Lower leg skin (tissue), 4 donors: ENCODE results near the gene FOXF1. TPM values are rescaled to one million over a fixed set of nuclear protein-coding genes. Genes with fewer than 3 reads are reported as not detected.

Source experiments
- DNase-seq, 2 donors: peaks; one replicate each; pipeline ENCODE4 v3.0.0-alpha.2; 2019; ENCODE audit warnings: low spot score in 2 of 2
- H3K4me3 ChIP-seq: fragments of 200-600 bp; sonication (generic); 2 replicates; pipeline ENCODE4 v1.5.1; 2017; ENCODE audit warnings: mild to moderate bottlenecking, low read depth; ENCODE audit not compliant: poor library complexity, severe bottlenecking
- POLR2A ChIP-seq, 2 donors: fragments of 450-650 bp; IDR thresholded peaks; one replicate each; pipeline ENCODE4 v1.6.1; 2016 to 2017; ENCODE audit warnings: antibody characterized with exemption in 2 of 2, mild to moderate bottlenecking in 1 of 2, moderate library complexity in 1 of 2
- WGBS, 2 donors: methylation state at CpG; one replicate each; pipeline ENCODE4 v1.1.5; 2018; 5-methylcytosine and 5-hydroxymethylcytosine counted together
- intact Hi-C: fragments of 100-400 bp; cut with DNase I; formaldehyde crosslinking; loops from one replicate; pipeline ENCODE4 v1.15.0; 2023; ENCODE audit warnings: low total_unique reads
- total RNA-seq, 4 donors: library from RNA; depleted of rRNA; stranded (reverse); fragments of >200 nt; gene quantifications; one replicate each; pipeline ENCODE4 v1.1.0, GENCODE V29; 2016
- TF ChIP-seq, protein P1 (sequence below), 3 donors: fragments of 450-650 bp; IDR thresholded peaks; one replicate each; pipeline ENCODE4 v1.5.1; 2016; ENCODE audit warnings: antibody characterized with exemption in 3 of 3, mild to moderate bottlenecking in 3 of 3, moderate library complexity in 2 of 3

The FOXF1 gene
- total RNA-seq, 4 donors from 2014 or later = 0.10 to 0.45 TPM; not detected in 2

GRCh38 chr16:86515777-86516622, 5.7 kb downstream of the FOXF1 start:
- intact Hi-C loops = loop anchor here (5.0 kb wide), 2 partner anchors 174 to 444 kb away; no protein-coding TSS in a partner anchor
- WGBS, 2 donors = 9 to 28% methylated on average over 33 to 57 of the region's 64 CpGs
- no peak for TF ChIP-seq POLR2A (IDR thresholded peaks at IDR 0.05)
- TF ChIP-seq, protein P1, sequence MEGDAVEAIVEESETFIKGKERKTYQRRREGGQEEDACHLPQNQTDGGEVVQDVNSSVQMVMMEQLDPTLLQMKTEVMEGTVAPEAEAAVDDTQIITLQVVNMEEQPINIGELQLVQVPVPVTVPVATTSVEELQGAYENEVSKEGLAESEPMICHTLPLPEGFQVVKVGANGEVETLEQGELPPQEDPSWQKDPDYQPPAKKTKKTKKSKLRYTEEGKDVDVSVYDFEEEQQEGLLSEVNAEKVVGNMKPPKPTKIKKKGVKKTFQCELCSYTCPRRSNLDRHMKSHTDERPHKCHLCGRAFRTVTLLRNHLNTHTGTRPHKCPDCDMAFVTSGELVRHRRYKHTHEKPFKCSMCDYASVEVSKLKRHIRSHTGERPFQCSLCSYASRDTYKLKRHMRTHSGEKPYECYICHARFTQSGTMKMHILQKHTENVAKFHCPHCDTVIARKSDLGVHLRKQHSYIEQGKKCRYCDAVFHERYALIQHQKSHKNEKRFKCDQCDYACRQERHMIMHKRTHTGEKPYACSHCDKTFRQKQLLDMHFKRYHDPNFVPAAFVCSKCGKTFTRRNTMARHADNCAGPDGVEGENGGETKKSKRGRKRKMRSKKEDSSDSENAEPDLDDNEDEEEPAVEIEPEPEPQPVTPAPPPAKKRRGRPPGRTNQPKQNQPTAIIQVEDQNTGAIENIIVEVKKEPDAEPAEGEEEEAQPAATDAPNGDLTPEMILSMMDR (IDR thresholded peaks at IDR 0.05) = no peak

DNA sequence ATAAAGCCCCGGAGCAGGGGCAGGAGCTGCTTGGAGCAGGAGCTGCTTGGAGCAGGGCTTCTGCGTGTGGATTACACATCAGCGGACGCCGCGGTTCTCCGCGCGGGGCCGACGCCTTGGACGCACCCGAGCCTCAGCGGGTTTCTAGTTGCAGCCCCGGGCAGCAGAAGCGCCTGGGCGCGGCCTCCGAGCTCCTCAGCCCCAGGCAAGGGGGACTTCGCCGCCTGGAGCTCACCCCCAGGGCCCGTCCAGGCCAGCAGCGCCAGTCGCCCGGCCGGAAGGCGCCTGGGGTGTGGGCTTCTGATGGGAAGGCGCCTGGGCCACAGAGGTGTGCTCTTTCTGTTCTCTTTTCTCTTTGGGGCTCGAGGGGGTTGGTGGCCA, 6.3 kb downstream of the FOXF1 start:
- TF ChIP-seq, protein P1 (IDR thresholded peaks at IDR 0.05) = no peak
- TF ChIP-seq POLR2A (IDR thresholded peaks at IDR 0.05) = no peak
- no peak for DNase-seq
- 6 to 11% methylated on average over 7 to 25 of the region's 29 CpGs for WGBS, 2 donors
- intact Hi-C loops = loop anchor here (5.0 kb wide), 2 partner anchors 174 to 444 kb away; no protein-coding TSS in a partner anchor
- H3K4me3 ChIP-seq = no peak overlapping the region

More at GRCh38 chr16:86515777-86516622, 5.7 kb downstream of the FOXF1 start:
- no peak overlapping the region for H3K4me3 ChIP-seq
- no peak for DNase-seq

GRCh38 chr16:86517033-86517432, 6.7 kb downstream of the FOXF1 start:
- intact Hi-C loops = loop anchor here (5.0 kb wide), 2 partner anchors 175 to 445 kb away; no protein-coding TSS in a partner anchor
- no peak for DNase-seq
- H3K4me3 ChIP-seq = no peak overlapping the region
- TF ChIP-seq, protein P1 (IDR thresholded peaks at IDR 0.05) = no peak
- no peak for TF ChIP-seq POLR2A (IDR thresholded peaks at IDR 0.05)
- WGBS, 2 donors = 41 to 44% methylated on average over 9 of the region's 9 CpGs

DNA sequence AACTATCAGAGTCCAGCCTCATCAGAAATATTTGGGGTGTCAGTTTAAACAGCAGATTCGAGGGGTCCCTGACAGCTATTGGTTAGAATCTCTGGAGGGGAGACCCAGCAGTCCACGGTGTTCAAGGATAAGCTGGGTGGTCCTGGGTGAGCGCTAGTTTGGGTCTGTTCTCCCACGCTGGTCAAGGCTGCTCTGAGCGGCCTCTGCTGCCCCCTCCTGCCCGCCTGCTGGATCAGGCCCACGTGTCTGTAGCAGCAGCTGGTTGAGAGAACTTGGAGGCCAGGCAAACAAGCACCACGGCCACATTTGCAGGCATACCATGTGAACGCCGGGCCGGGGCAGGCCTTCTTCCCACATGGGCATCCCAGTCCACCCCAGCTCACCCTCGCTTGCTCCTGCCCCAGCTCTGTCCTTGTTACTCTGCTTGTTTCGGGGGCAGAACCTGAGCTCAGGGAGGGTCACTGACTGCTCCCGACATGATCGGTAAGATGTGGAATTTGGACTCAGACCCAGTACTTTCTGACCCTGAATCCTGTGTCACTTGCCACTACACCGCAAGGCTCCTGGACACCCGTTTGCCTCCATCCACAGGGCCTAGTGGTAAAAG, 7.4 kb downstream of the FOXF1 start:
- intact Hi-C loops = loop anchor here (5.0 kb wide), 2 partner anchors 175 to 445 kb away; no protein-coding TSS in a partner anchor
- peak in 1 of 2 donors; percentile 90 for DNase-seq
- WGBS, 2 donors = 19 to 24% methylated on average over 16 to 17 of the region's 17 CpGs
- TF ChIP-seq POLR2A (IDR thresholded peaks at IDR 0.05) = no peak
- TF ChIP-seq, protein P1 (IDR thresholded peaks at IDR 0.05) = peak in 1 of 3 donors; percentile 20
- H3K4me3 ChIP-seq = no peak overlapping the region

- no peak overlapping the region for H3K4me3 ChIP-seq
- intact Hi-C loops = loop anchor here (5.0 kb wide), 2 partner anchors 177 to 447 kb away; no protein-coding TSS in a partner anchor
- WGBS, 2 donors = 79 to 82% methylated on average over 16 of the region's 16 CpGs
- TF ChIP-seq, protein P1 (IDR thresholded peaks at IDR 0.05) = no peak
- no peak for TF ChIP-seq POLR2A (IDR thresholded peaks at IDR 0.05)
- no peak for DNase-seq
Measured at GRCh38 chr16:86519007-86519648, 8.8 kb downstream of the FOXF1 start.
